Epithelial cell of esophagus (primary cell): ENCODE results near the gene RAPGEF3.

Experiments used
- DNase-seq: peaks from one replicate; pipeline ENCODE4 v3.0.0; 2010; ENCODE audit warnings: low read depth
- H3K4me3 ChIP-seq: 2 replicates; pipeline ENCODE4 v1.5.1; 2011; ENCODE audit warnings: mild to moderate bottlenecking, low read length, control low read depth
- TF ChIP-seq, protein P1 (sequence below): IDR thresholded peaks from 2 replicates; pipeline ENCODE4 v1.5.1; 2011; ENCODE audit warnings: low read depth, mild to moderate bottlenecking, low read length, control low read depth, inconsistent platforms; ENCODE audit not compliant: insufficient read depth; ENCODE audit errors: missing control alignments

Gene RAPGEF3

DNA sequence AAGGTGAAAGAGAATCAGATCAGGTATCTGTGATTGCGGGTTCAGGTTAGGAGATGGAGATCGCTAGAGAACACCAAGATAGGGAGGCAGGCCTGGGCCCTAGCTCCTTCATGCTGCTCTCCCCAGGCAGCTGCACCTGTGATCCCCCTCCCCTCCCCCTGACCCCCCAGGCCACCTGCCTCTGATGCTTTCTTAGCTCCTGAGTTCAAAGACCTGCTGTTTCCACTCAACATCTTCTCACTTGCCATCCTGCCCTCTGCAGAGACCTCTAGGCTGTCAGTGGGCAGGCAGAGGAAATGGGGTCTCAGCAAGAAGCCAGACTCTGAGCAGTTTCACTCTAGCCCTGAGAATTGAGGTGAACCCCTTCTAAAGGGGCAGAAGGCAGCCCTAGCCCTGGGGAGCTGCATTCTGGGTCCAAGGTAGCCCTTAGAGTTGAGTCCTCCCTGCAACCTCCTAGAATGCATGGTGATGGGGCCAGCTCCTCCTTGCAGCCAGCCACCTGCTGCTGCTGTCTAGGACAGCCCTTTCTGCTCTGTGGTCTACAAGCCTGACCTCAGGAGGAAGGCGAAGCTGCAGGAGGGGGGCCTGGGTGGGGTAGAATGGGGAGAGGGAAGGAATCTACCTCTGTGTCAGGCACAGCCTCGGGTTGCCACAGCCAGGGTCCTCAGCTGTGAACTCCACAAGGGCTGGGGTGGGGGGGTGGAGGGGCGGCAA is 8.0 kb upstream of the RAPGEF3 start:
- DNase-seq = no peak
- no peak overlapping the region for H3K4me3 ChIP-seq
- TF ChIP-seq, protein P1, sequence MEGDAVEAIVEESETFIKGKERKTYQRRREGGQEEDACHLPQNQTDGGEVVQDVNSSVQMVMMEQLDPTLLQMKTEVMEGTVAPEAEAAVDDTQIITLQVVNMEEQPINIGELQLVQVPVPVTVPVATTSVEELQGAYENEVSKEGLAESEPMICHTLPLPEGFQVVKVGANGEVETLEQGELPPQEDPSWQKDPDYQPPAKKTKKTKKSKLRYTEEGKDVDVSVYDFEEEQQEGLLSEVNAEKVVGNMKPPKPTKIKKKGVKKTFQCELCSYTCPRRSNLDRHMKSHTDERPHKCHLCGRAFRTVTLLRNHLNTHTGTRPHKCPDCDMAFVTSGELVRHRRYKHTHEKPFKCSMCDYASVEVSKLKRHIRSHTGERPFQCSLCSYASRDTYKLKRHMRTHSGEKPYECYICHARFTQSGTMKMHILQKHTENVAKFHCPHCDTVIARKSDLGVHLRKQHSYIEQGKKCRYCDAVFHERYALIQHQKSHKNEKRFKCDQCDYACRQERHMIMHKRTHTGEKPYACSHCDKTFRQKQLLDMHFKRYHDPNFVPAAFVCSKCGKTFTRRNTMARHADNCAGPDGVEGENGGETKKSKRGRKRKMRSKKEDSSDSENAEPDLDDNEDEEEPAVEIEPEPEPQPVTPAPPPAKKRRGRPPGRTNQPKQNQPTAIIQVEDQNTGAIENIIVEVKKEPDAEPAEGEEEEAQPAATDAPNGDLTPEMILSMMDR = no peak

DNA sequence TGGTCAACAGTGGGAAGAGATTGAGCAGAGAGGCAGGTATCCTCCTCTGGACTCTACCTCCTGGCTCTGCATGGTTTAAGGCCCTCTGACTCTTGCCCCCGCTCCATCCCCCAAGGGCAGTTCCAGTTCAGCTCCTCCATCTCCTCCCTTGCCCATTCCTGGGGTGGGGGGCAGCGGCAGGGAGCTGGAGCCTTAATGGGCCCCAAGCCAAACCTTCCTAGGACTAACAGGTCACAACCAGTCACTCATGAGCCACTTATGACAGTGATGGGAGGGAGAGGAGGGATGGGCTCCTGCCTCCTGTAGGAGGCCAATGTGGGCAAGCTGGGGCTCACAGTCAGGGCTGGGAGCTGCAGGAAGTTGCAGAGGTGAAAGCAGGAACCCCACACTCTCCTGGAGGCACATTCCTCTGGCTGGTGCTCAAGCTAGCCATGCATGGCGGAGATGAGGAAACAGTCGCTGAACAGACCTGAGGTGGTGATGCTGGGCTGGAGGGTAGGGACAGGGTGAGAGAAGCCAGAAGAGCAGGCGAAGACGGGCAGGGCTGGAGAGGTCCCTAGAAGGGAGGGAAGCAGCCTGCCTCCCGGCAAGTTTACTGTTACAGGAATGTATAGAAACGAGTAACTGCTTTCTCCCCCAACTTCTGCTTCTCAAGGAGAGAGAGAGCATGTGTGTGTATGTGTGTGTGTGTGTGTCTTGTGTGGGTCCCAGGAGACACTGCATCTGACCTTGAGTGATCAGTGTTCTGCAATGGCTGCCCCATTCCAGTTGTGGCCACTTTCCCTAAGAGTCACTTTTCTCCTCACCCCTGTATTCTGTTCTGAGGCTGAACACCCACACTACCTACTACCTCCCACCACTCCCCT is 5.0 kb upstream of the RAPGEF3 start:
- peak; percentile 93 for DNase-seq
- H3K4me3 ChIP-seq = no peak overlapping the region
- TF ChIP-seq, protein P1 = peak; percentile 9

DNA sequence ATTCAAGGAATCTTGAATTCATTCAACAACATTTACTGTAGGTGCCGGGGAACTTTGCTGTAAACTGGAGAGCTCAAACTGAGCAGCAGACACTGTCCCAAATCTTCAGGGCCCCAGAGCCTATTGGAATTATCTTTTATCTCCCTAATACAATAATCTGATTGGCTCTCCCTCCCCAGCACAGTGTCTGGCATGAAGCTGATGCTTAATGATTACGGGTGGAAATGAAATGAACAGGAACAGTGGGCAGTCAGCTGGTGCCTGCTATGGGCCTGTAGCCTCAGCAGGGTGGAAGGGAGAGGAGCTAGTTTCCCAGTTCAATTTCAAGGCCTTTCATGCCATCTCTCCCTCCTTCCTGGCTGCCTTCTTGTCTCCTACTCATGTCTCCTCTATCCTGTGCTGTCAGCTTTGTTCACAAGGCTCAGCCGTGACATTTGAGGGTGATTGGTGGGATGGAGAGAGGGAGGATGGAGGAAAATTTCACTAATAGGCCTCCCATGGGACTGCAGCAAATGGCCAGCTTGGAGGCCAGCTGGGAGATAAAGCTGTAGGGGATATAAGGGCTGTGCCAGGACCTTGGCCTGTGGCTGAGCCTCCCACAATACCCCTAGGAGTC is 4.3 kb upstream of the RAPGEF3 start:
- TF ChIP-seq, protein P1 = no peak
- H3K4me3 ChIP-seq = no peak overlapping the region
- DNase-seq = no peak

DNA sequence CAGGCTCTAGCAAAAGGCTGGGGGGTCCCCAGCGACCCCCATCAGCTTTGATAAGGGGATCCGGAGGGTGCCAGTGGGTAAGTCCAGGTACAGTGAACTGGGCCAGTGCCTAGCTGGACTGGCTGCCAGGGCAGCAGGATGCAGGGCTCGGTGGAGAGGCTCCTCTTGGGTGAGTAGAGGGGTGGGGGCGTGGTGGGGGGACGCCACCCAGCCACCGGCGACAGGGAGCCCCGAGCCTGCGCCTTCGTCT is 171 bp downstream of the RAPGEF3 start:
- TF ChIP-seq, protein P1 = no peak
- peak overlapping the region; percentile 55 for H3K4me3 ChIP-seq
- DNase-seq = no peak

DNA sequence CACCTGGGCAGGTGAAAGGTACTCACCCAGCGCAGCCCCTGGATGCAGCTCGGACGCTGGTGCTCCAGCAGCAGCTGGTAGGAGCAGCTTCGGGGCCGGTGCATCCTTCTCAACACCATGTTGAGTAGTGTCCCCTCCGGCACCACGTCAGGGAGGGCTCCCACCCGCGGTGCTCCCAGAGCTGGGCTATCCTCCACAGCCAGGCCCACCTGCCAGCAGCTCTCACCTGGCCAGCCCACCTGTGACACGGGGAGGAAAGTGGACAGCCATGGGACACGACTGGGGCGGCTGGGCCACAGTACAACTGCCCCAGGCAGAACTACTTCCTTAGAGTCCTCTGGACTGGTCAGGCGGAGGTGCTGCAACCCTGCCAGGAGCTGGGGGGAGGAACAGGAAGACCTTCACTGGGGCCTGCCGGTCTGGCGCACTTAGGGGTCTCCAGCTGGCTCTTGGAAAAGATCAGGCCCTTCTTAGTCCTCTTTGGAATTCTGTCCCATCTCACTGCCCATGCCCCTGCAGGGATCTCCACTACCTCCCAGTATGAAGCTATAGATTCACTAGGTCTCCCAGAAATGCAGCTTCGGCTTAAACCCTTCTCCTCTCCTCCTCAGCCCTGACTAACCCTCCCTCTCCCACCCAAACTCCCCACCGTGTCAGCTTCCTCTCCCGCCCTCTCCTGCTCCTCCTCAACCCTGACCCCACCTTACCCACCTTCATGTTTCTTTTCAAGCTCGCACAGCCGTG is 668 bp downstream of the RAPGEF3 start:
- TF ChIP-seq, protein P1 = no peak
- DNase-seq = no peak
- no peak overlapping the region for H3K4me3 ChIP-seq

DNA sequence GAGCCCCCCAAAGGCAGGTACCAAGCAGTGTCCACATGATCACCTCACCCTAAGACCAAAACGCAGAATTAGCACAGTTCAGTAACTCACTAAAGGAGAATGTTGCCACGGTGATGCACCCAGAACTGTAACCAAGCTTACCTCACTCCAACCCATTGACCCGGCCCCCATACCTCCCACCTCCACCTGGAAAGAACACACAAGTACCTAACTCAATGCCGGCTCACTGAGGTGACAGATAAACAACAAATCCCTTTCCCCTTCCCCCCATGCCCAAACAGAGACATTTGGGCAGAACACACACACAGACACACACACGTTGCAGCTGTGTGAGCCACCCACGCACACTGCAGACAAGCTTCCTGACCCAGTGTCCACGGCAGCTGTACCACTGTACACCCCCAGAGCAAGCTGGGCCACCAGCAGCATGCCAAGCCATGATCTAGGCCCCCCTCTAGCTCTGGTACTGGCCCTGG is 1.3 kb downstream of the RAPGEF3 start:
- no peak for DNase-seq
- TF ChIP-seq, protein P1 = no peak
- no peak overlapping the region for H3K4me3 ChIP-seq
